GM10266 (cell line): ENCODE data around the gene PLXNA3.

Experiments used
- DNase-seq: peaks from one replicate; pipeline ENCODE4 v3.0.0; 2012; ENCODE audit errors: extremely low spot score
- CTCF ChIP-seq: IDR thresholded peaks from 2 replicates; pipeline ENCODE4 v1.5.1; 2012; ENCODE audit warnings: mild to moderate bottlenecking, low read depth; ENCODE audit not compliant: control insufficient read depth, insufficient read depth; ENCODE audit errors: missing control alignments

PLXNA3 gene

GRCh38 chrX:154460326-154460725, 2.2 kb downstream of the PLXNA3 start:
- no peak for DNase-seq
- TF ChIP-seq CTCF: no peak

GRCh38 chrX:154462396-154462795, 4.3 kb downstream of the PLXNA3 start:
- no peak for TF ChIP-seq CTCF
- DNase-seq: no peak

- no peak for TF ChIP-seq CTCF
- no peak for DNase-seq
Observed at GRCh38 chrX:154463611-154464220, 5.6 kb downstream of the PLXNA3 start.

DNA sequence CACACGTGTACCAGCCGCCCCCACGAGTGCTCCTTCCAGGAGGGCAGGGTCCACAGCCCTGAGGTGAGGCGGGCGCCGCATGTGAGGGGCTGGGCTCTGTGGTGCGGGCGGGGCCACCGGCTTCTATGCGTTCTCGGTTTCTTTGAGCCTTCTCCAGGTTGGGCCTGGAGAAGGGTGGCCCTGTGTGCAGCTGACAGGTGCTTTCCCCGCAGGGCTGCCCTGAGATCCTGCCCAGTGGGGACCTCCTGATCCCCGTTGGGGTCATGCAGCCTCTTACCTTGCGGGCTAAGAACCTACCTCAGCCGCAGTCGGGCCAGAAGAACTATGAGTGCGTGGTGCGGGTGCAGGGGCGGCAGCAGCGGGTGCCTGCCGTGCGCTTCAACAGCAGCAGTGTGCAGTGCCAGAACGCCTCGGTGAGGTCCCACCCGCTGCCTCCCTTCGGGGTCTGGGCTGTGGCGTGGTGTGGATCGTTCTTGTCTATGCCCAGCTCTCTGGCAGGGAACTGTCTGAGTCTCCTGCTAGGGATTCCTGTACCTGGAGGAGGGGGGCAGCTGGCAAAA, 6.8 kb downstream of the PLXNA3 start:
- no peak for DNase-seq
- TF ChIP-seq CTCF: no peak

DNA sequence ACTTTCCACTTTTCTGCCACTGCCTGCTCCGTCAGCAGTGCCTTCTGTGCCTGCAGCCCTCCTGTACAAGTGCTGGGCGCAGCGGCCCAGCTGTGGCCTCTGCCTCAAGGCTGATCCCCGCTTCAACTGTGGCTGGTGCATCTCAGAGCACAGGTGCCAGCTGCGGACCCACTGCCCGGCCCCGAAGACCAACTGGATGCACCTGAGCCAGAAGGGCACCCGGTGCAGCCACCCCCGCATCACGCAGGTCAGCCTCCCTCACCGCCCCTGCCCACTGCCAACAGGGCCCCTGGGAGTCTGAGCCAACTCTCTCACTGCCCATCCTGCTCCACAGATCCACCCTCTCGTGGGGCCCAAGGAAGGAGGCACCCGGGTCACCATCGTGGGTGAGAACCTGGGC, 7.5 kb downstream of the PLXNA3 start:
- TF ChIP-seq CTCF: no peak
- no peak for DNase-seq

GRCh38 chrX:154466036-154466435, 8.0 kb downstream of the PLXNA3 start:
- DNase-seq: no peak
- no peak for TF ChIP-seq CTCF

DNA sequence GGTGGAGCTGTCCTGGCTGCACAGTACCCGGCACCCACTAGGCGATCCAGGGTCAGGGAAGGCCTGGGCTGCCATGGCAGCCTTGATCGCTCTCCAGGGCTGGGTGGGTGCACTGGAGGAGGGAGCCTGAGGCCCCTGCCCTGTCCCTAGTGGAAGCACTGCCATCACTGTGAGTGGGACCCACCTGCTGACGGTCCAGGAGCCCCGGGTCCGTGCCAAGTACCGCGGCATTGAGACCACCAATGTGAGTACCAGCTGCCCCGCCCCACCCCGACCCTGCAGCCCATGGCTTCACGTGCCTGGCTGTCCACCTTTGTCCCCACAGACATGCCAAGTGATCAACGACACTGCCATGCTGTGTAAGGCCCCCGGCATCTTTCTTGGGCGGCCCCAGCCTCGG, 8.8 kb downstream of the PLXNA3 start:
- no peak for TF ChIP-seq CTCF
- DNase-seq: no peak
